Measurements from ENCODE around the gene CDHR5. TPM values are rescaled to one million over a fixed set of nuclear protein-coding genes. Genes with fewer than 3 reads are reported as not detected.

CDHR5 gene
- total and polyA plus RNA-seq, 2 experiments from 2014 or later = 0.18 to 0.27 TPM

GRCh38 chr11:643366-643765, 18.6 kb upstream of the CDHR5 start:
- no peak for DNase-seq (ENCODE audit: low read depth in 1 of 2, low spot score in 1 of 2)
- no peaks in the 10 kb centered on the region for H3K36me3 ChIP-seq
- H3K27me3 ChIP-seq = peaks cover 23% of the 10 kb centered on the region
- no peak for TF ChIP-seq CTCF (IDR thresholded peaks at IDR 0.05; ENCODE audit: low read depth, low read length)
- no peaks in the 10 kb centered on the region for H3K9me3 ChIP-seq (ENCODE audit: low read depth)
- no peak overlapping the region for H3K27ac ChIP-seq
- no peak overlapping the region for H3K4me3 ChIP-seq
- H3K4me1 ChIP-seq (ENCODE audit: low read depth) = peaks cover 8% of the 10 kb centered on the region

GRCh38 chr11:641806-642370, 17.1 kb upstream of the CDHR5 start:
- no peak for TF ChIP-seq CTCF (IDR thresholded peaks at IDR 0.05; ENCODE audit: low read depth, low read length)
- H3K27me3 ChIP-seq = peaks cover 38% of the 10 kb centered on the region
- H3K27ac ChIP-seq = no peak overlapping the region
- H3K36me3 ChIP-seq = no peaks in the 10 kb centered on the region
- no peak for DNase-seq (ENCODE audit: low read depth in 1 of 2, low spot score in 1 of 2)
- H3K9me3 ChIP-seq (ENCODE audit: low read depth) = no peaks in the 10 kb centered on the region
- no peak overlapping the region for H3K4me3 ChIP-seq
- peaks cover 18% of the 10 kb centered on the region for H3K4me1 ChIP-seq (ENCODE audit: low read depth)

- no peak overlapping the region for H3K27ac ChIP-seq
- H3K36me3 ChIP-seq = no peaks in the 10 kb centered on the region
- peaks cover 54% of the 10 kb centered on the region for H3K27me3 ChIP-seq
- H3K9me3 ChIP-seq (ENCODE audit: low read depth) = no peaks in the 10 kb centered on the region
- H3K4me3 ChIP-seq = no peak overlapping the region
- no peak for DNase-seq (ENCODE audit: low read depth in 1 of 2, low spot score in 1 of 2)
- no peak for TF ChIP-seq CTCF (IDR thresholded peaks at IDR 0.05; ENCODE audit: low read depth, low read length)
- peaks cover 25% of the 10 kb centered on the region for H3K4me1 ChIP-seq (ENCODE audit: low read depth)
Measured at GRCh38 chr11:640021-640706, 15.4 kb upstream of the CDHR5 start.

GRCh38 chr11:639332-639955, 14.7 kb upstream of the CDHR5 start:
- Histone ChIP-seq H3K27me3 (peaks cover 61% of the 10 kb centered on the region), H3K27ac (no peak overlapping the region), H3K4me3 (no peak overlapping the region), H3K36me3 (no peaks in the 10 kb centered on the region), H3K4me1 (ENCODE audit: low read depth) (peaks cover 25% of the 10 kb centered on the region), H3K9me3 (ENCODE audit: low read depth) (no peaks in the 10 kb centered on the region)
- no peak for TF ChIP-seq CTCF (IDR thresholded peaks at IDR 0.05; ENCODE audit: low read depth, low read length)
- no peak for DNase-seq (ENCODE audit: low read depth in 1 of 2, low spot score in 1 of 2)

- Histone ChIP-seq H3K4me3 (no peak overlapping the region), H3K4me1 (ENCODE audit: low read depth) (peaks cover 25% of the 10 kb centered on the region), H3K27ac (no peak overlapping the region), H3K36me3 (no peaks in the 10 kb centered on the region), H3K9me3 (ENCODE audit: low read depth) (no peaks in the 10 kb centered on the region), H3K27me3 (peaks cover 62% of the 10 kb centered on the region)
- no peak for DNase-seq (ENCODE audit: low read depth in 1 of 2, low spot score in 1 of 2)
- TF ChIP-seq CTCF (IDR thresholded peaks at IDR 0.05; ENCODE audit: low read depth, low read length) = no peak
Measured at GRCh38 chr11:638631-639331, 14.0 kb upstream of the CDHR5 start.

Data from cardiac muscle cell (in vitro differentiated cells and primary cell).